Effector memory CD4-positive, alpha-beta T cell (primary cell): ENCODE measurements around the gene CAMK2D.

Source experiments
- DNase-seq, 3 donors: peaks; one replicate each; pipeline ENCODE4 v3.0.0-alpha.2; 2020
- H3K27ac ChIP-seq: 2 replicates; pipeline ENCODE4 v1.7.0; 2013; ENCODE audit warnings: mild to moderate bottlenecking, low read length, moderate library complexity; ENCODE audit not compliant: insufficient read depth, poor library complexity, severe bottlenecking
- H3K27me3 ChIP-seq: replicated peaks from 2 replicates; pipeline ENCODE4 v1.7.0; 2013; ENCODE audit warnings: mild to moderate bottlenecking, low read length; ENCODE audit not compliant: insufficient read depth, control insufficient read depth, poor library complexity, severe bottlenecking
- H3K36me3 ChIP-seq: 2 replicates; pipeline ENCODE4 v1.7.0; 2013; ENCODE audit warnings: mild to moderate bottlenecking, low read length, moderate library complexity; ENCODE audit not compliant: control insufficient read depth, insufficient read depth
- H3K4me1 ChIP-seq: 2 replicates; pipeline ENCODE4 v1.7.0; 2013; ENCODE audit warnings: low read length, mild to moderate bottlenecking; ENCODE audit not compliant: control insufficient read depth, insufficient read depth, poor library complexity, severe bottlenecking
- H3K4me3 ChIP-seq: 2 replicates; pipeline ENCODE4 v1.7.0; 2013; ENCODE audit warnings: low read length, low read depth, mild to moderate bottlenecking; ENCODE audit not compliant: insufficient read depth, poor library complexity, severe bottlenecking
- H3K9me3 ChIP-seq: 2 replicates; pipeline ENCODE4 v1.7.0; 2013; ENCODE audit warnings: mild to moderate bottlenecking, low read length, moderate library complexity; ENCODE audit not compliant: control insufficient read depth

The CAMK2D gene

GRCh38 chr4:113553082-113553481 lies 208.5 kb downstream of the CAMK2D start:
- DNase-seq, result no peak
- Histone ChIP-seq H3K27me3 (no peaks in the 10 kb centered on the region), H3K36me3 (no peaks in the 10 kb centered on the region), H3K4me1 (no peaks in the 10 kb centered on the region), H3K4me3 (no peak overlapping the region), H3K27ac (no peak overlapping the region), H3K9me3 (no peaks in the 10 kb centered on the region)

- DNase-seq, result no peak
- H3K4me3 ChIP-seq, result no peak overlapping the region
- H3K36me3 ChIP-seq, result no peaks in the 10 kb centered on the region
- H3K27me3 ChIP-seq, result no peaks in the 10 kb centered on the region
- no peaks in the 10 kb centered on the region for H3K9me3 ChIP-seq
- no peak overlapping the region for H3K27ac ChIP-seq
- H3K4me1 ChIP-seq, result no peaks in the 10 kb centered on the region
Measured at GRCh38 chr4:113550510-113550909, 211.0 kb downstream of the CAMK2D start.

GRCh38 chr4:113548303-113548702 lies 213.2 kb downstream of the CAMK2D start:
- no peaks in the 10 kb centered on the region for H3K4me1 ChIP-seq
- H3K36me3 ChIP-seq, result no peaks in the 10 kb centered on the region
- DNase-seq, result no peak
- no peak overlapping the region for H3K4me3 ChIP-seq
- no peak overlapping the region for H3K27ac ChIP-seq
- H3K27me3 ChIP-seq, result no peaks in the 10 kb centered on the region
- no peaks in the 10 kb centered on the region for H3K9me3 ChIP-seq

- Histone ChIP-seq H3K4me1 (no peaks in the 10 kb centered on the region), H3K27ac (no peak overlapping the region), H3K36me3 (no peaks in the 10 kb centered on the region), H3K9me3 (no peaks in the 10 kb centered on the region), H3K27me3 (no peaks in the 10 kb centered on the region), H3K4me3 (no peak overlapping the region)
- peak; percentile 78 to 82 (median 80) for DNase-seq
Measured at GRCh38 chr4:113547487-113548042, 214.0 kb downstream of the CAMK2D start.

GRCh38 chr4:113541933-113542332 lies 219.6 kb downstream of the CAMK2D start:
- Histone ChIP-seq H3K27ac (no peak overlapping the region), H3K36me3 (no peaks in the 10 kb centered on the region), H3K27me3 (no peaks in the 10 kb centered on the region), H3K4me1 (no peaks in the 10 kb centered on the region), H3K4me3 (no peak overlapping the region), H3K9me3 (no peaks in the 10 kb centered on the region)
- DNase-seq, result no peak

GRCh38 chr4:113540859-113541258 lies 220.7 kb downstream of the CAMK2D start:
- Histone ChIP-seq H3K27ac (no peak overlapping the region), H3K36me3 (no peaks in the 10 kb centered on the region), H3K27me3 (no peaks in the 10 kb centered on the region), H3K4me1 (no peaks in the 10 kb centered on the region), H3K9me3 (no peaks in the 10 kb centered on the region), H3K4me3 (no peak overlapping the region)
- DNase-seq, result no peak

GRCh38 chr4:113539408-113539807 lies 222.1 kb downstream of the CAMK2D start:
- Histone ChIP-seq H3K4me3 (no peak overlapping the region), H3K27ac (no peak overlapping the region), H3K4me1 (no peaks in the 10 kb centered on the region), H3K9me3 (no peaks in the 10 kb centered on the region), H3K36me3 (no peaks in the 10 kb centered on the region), H3K27me3 (no peaks in the 10 kb centered on the region)
- DNase-seq, result no peak

GRCh38 chr4:113537628-113538027 lies 223.9 kb downstream of the CAMK2D start:
- no peaks in the 10 kb centered on the region for H3K4me1 ChIP-seq
- H3K9me3 ChIP-seq, result no peaks in the 10 kb centered on the region
- DNase-seq, result no peak
- no peaks in the 10 kb centered on the region for H3K36me3 ChIP-seq
- no peak overlapping the region for H3K27ac ChIP-seq
- no peaks in the 10 kb centered on the region for H3K27me3 ChIP-seq
- H3K4me3 ChIP-seq, result no peak overlapping the region

- peaks cover 2% of the 10 kb centered on the region for H3K36me3 ChIP-seq
- no peaks in the 10 kb centered on the region for H3K27me3 ChIP-seq
- DNase-seq, result no peak
- H3K4me1 ChIP-seq, result no peaks in the 10 kb centered on the region
- H3K4me3 ChIP-seq, result no peak overlapping the region
- H3K9me3 ChIP-seq, result no peaks in the 10 kb centered on the region
- H3K27ac ChIP-seq, result no peak overlapping the region
Measured at GRCh38 chr4:113537203-113537602, 224.3 kb downstream of the CAMK2D start.

GRCh38 chr4:113534711-113535110 lies 226.8 kb downstream of the CAMK2D start:
- no peak for DNase-seq
- no peaks in the 10 kb centered on the region for H3K27me3 ChIP-seq
- peaks cover 11% of the 10 kb centered on the region for H3K36me3 ChIP-seq
- no peaks in the 10 kb centered on the region for H3K4me1 ChIP-seq
- H3K4me3 ChIP-seq, result no peak overlapping the region
- no peaks in the 10 kb centered on the region for H3K9me3 ChIP-seq
- H3K27ac ChIP-seq, result no peak overlapping the region
